SK-N-DZ (cell line): Measurements from ENCODE around the gene RNU6-9.

Source experiments
- DNase-seq: peaks from one replicate; pipeline ENCODE4 v3.0.0-alpha.2; 2015; ENCODE audit warnings: low spot score

RNU6-9 gene

DNA sequence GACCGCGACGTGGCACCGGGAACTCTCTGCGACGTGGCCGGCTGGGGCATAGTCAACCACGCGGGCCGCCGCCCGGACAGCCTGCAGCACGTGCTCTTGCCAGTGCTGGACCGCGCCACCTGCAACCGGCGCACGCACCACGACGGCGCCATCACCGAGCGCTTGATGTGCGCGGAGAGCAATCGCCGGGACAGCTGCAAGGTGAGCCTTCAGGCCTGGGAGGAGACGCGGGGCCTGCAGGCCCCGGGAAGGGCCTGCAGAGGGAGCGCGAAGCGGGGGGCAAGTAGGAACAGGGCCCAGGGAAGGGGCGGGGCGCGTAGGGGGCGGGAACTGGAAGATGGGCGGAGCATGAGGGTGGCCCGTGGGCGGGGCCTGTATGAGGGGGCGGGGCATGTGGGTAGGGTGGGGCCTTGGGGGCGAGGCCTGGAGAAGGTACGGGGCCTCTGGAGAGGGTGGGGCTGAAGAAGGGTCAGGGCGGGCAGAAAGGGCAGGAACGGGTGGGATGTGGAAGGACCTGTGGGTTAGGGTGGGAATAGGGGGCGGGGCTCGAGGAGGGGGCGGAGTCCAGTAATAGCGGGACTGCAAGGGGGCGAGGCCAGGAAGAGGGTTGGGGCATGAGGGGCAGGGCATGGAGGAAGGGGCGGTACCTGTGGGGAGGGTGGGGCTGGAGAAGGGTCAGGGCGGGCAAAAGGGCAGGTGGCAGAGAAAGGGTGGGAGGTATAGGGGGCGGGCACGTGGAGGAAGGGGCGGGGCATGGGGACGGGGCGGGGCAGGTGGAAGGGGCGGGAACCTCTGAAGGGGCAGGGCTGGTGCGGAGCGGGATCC lies 31.3 kb upstream of the RNU6-9 start:
- peak; percentile 71 for DNase-seq

GRCh38 chr19:862581-863314 lies 30.5 kb upstream of the RNU6-9 start:
- DNase-seq, result peak; percentile 54

GRCh38 chr19:863315-863620 lies 30.0 kb upstream of the RNU6-9 start:
- no peak for DNase-seq

DNA sequence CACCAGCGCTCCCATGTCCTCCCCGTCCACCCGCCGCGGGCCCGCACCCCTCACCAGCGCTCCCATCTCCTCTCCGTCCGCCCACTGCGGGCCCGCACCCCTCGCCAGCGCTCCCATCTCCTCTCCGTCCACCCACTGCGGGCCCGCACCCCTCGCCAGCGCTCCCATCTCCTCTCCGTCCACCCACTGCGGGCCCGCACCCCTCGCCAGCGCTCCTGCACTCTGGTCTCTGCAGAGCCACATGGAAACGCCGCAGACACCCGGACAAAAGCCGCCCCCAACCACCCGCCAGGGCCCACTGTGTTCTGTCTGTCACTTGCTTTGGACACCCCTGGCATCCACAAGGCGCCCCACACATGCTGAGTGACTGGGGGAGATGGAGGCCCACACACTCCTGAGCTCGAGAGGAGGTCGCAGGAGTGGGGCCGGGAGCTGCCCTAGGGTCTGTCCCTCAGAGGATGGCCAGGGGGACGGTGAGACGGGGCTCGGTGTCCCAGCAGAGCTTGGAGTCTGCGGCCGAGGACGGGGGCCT lies 26.4 kb upstream of the RNU6-9 start:
- DNase-seq, result no peak

DNA sequence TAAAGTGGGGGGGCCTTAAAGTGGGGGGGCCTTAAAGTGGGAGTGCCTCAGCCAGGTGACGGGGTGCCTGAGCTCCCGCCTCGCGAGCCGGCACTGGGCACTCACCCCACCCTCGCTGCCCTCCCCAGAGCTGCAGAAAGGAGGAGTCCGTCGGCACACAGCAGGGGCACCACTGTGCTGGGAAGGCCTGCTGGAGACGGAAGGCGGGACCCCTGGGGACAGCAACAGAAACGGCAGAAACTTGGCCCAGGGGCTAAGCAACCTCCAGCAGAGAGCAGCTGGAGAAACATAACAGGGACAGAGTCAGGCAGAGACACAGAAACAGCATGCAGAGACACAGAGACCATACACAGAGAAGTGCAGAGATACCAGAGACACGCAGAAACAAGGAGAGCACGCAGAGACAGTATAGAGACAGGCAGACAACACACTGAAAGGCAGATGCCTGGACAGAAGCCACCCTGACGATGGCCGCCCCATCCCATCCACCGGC lies 25.9 kb upstream of the RNU6-9 start:
- no peak for DNase-seq

DNA sequence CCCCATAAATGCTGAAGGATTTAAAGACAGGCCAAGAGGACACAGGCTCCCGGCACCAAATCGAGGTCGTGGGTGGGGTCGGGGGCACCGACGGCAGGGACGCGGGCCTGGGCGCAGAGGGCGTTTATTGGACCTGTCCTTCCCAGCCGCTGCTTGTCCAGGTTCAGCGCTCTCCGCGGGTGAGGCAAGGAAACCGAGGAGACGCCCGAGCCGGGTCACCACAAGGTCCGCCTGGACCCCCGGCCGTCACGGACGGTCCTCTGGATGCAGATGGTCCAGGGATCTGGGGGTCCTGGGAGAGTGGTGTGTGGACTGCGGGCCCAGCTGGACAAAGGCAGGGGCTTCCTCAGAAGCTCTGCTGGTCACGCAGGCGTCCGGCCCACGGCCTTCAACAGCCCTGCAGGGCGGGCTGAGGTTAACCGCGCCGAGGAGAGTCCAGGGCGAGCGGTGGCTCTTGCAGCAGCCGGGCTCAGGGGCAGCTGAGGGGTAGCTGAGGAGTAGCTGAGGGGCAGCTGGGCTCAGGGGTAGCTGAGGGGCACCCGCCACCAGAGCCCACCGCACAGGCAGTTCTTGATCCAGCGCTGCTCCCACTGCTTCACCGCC lies 25.3 kb upstream of the RNU6-9 start:
- DNase-seq, result no peak

- no peak for DNase-seq
Observed at GRCh38 chr19:868458-869244, 24.6 kb upstream of the RNU6-9 start.

DNA sequence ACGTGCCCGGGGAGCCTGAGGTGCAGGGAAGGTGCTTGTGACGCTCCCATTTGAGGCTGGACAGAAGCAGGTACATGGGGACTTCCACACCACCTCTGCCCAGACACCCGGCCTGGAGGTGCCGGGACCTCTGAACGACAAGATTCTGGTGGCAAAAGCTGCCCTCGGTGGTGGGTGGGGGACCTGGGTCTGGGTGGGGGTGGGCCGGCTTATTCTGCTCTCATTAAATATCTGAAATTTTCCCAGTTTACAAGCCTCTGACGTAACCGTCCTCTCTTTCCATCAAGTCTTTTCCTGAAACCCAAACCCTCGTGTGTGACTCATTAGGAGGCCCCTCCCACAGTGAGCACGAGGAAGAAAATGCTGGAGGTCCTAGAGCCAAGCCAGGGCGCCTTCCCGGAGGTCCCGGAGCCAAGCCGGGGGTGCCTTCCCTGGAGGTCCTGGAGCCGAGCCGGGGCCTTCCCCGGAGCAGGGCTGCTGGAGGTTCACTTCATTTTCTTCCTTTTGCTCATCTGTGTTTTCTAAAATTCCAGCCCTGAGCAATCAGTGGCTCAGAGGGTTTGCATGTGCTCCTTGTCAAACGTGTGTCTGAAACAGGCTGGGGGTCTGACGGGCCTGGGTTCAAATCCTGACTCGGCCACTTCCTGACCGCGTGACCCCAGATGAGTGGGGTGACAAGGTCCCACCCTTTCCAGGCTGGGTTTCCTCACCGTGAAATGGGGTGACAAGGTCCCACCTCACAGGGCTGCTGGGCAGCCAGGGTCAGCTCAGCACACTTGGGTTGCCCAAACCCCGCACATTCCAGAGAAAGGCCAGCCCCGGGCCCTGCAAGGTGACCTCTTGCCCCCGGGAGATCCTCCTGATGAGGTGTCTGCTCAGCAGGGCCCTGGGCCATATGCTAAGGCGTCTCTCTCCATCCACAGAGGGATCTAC lies 23.8 kb upstream of the RNU6-9 start:
- DNase-seq, result no peak

DNA sequence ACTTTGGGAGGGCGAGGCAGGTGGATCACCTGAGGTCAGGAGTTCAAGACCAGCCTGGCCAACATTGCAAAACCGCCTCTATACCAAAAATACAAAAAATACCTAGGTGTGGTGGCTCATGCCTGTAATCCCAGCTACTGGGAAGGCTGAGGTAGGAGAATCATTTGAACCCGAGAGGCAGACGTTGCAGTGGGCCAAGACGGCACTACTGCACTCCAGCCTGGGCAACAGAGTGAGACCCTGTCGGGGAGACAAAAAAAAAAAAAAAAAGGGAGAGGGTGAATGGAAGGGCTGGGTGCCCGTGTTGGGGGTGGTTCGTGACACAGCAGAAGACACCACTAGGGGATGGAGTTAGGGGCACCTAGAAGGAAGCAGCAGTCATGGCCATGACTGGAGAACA lies 23.0 kb upstream of the RNU6-9 start:
- no peak for DNase-seq

- DNase-seq, result no peak
Observed at GRCh38 chr19:870963-871401, 22.3 kb upstream of the RNU6-9 start.

GRCh38 chr19:871446-872265 lies 21.6 kb upstream of the RNU6-9 start:
- no peak for DNase-seq

- peak; percentile 62 for DNase-seq
Observed at GRCh38 chr19:872266-872951, 20.9 kb upstream of the RNU6-9 start.

GRCh38 chr19:873084-873483 lies 20.2 kb upstream of the RNU6-9 start:
- DNase-seq, result no peak

GRCh38 chr19:873561-874041 lies 19.7 kb upstream of the RNU6-9 start:
- no peak for DNase-seq

- no peak for DNase-seq
Observed at GRCh38 chr19:875265-875879, 17.9 kb upstream of the RNU6-9 start.

DNA sequence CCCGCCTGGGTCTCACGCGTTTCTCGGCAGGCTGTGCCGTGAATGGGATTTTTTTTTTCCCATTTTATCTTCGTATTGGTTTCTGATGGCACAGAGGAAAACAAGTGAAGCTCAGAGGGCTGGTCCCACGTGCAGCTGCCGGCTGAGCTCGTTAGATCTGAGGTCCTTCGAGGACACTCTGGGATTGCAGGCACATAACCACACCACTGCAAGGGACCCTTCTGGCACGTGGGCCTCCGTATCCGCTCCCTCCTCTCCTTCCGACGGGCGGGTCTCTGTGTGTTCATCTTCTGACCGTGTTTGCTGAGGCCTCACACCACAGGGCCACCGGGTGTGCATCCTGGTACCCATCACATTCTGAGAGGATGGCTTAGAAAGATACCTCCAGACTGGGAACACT lies 17.2 kb upstream of the RNU6-9 start:
- DNase-seq, result no peak

DNA sequence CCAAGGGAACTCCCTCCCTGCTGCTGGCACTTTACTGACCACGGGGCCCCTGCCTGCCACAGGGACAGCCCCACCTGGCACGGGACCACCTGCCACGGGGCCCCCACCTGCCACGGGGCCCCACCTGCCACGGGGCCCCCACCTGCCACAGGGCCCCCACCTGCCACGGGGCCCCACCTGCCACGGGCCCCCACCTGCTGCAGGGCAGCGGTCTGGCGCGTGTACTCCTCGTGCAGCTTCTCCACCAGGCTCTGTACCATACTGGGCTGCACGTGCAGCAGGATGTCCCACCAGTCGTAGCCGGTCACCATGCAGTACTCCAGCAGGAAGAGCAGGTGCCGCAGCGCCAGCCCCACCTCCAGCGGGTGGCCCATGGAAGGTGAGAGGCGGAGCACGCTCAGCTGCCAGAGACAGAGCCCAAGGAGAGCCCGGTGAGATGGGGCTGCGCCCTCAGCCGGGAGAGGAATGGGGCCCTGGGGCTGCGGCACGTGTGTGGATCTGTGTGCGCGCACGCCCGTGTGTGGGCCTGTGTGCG lies 16.4 kb upstream of the RNU6-9 start:
- no peak for DNase-seq
